ENCODE measurements around the gene SF3B2. TPM values are rescaled to one million over a fixed set of nuclear protein-coding genes. Genes with fewer than 3 reads are reported as not detected.

SF3B2 gene
- total RNA-seq, 6 donors from 2014 or later, result 142 to 193 (median 173) TPM

DNA sequence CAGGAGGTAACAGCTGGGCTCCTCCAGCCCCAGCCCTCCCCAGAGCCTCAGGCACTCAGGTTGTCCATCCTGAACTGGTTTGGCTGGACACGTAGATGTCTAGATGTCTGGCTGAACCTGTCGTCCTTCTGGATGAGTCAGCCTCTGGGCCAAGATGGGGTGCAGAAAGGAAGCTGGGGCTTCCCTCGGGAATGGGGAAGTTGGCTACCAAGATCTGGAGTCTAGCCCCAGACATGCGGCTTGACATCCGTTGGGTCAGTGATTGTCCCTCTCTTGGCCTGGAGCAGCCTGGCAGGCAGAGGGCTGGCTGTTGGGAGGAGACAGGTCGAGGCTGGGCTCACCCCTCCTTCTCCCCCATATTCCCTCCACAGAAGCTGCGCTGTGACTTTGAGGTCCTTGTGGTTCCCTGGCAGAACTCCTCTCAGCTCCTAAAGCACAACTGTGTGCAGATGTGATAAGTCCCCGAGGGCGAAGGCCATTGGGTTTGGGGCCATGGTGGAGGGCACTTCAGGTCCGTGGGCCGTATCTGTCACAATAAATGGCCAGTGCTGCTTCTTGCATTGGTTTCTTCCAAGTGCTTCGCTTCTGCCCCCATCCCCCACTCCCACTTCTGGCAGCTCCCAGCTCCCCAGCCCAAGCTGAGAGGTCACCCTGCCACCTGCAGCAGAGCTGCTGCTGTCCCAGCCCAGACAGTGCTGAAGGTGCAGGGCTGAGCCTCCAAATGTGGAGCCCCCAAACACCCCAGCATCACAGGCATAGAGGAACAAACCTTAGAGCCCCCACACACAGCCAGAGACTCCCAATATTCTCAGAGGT lies 39.0 kb upstream of the SF3B2 start:
- peaks cover 0 to 12% (median 5%) of the 10 kb centered on the region in 4 donors for H3K27me3 ChIP-seq
- DNase-seq (peak in 1 of 2 donors; percentile 53), ATAC-seq (ENCODE audit: low FRiP score in 2 of 2) (peak in 1 of 2 donors; percentile 46)
- peaks cover 9 to 30% (median 16%) of the 10 kb centered on the region in 4 donors for H3K4me1 ChIP-seq
- no peak for TF ChIP-seq EP300 (IDR thresholded peaks at IDR 0.05)
- TF ChIP-seq, protein P1, sequence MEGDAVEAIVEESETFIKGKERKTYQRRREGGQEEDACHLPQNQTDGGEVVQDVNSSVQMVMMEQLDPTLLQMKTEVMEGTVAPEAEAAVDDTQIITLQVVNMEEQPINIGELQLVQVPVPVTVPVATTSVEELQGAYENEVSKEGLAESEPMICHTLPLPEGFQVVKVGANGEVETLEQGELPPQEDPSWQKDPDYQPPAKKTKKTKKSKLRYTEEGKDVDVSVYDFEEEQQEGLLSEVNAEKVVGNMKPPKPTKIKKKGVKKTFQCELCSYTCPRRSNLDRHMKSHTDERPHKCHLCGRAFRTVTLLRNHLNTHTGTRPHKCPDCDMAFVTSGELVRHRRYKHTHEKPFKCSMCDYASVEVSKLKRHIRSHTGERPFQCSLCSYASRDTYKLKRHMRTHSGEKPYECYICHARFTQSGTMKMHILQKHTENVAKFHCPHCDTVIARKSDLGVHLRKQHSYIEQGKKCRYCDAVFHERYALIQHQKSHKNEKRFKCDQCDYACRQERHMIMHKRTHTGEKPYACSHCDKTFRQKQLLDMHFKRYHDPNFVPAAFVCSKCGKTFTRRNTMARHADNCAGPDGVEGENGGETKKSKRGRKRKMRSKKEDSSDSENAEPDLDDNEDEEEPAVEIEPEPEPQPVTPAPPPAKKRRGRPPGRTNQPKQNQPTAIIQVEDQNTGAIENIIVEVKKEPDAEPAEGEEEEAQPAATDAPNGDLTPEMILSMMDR (IDR thresholded peaks at IDR 0.05), result no peak
- no peaks in the 10 kb centered on the region for H3K36me3 ChIP-seq
- WGBS, 2 donors, result 18 to 36% methylated on average over 2 to 12 of the region's 12 CpGs
- no peak overlapping the region for H3K27ac ChIP-seq
- H3K9me3 ChIP-seq, result no peaks in the 10 kb centered on the region
- no peak overlapping the region for H3K4me3 ChIP-seq

- 66 to 91% methylated on average over 3 to 6 of the region's 7 CpGs for whole genome bisulfite sequencing, 2 donors
- TF ChIP-seq POLR2AphosphoS5 (IDR thresholded peaks at IDR 0.05) (no peak), POLR2A (IDR thresholded peaks at IDR 0.05) (no peak), EP300 (IDR thresholded peaks at IDR 0.05) (no peak)
- TF ChIP-seq, protein P1 (IDR thresholded peaks at IDR 0.05), result no peak
- no peak overlapping the region for H3K27ac ChIP-seq
Measured at GRCh38 chr11:66013762-66014100, 38.4 kb upstream of the SF3B2 start.

GRCh38 chr11:66014804-66015453 lies 37.2 kb upstream of the SF3B2 start:
- H3K27me3 ChIP-seq, result peaks cover 0 to 12% (median 5%) of the 10 kb centered on the region in 4 donors
- H3K4me1 ChIP-seq, result peaks cover 9 to 30% (median 16%) of the 10 kb centered on the region in 4 donors
- H3K9me3 ChIP-seq, result no peaks in the 10 kb centered on the region
- ATAC-seq (ENCODE audit: low FRiP score in 2 of 2) (no peak), DNase-seq (no peak)
- H3K36me3 ChIP-seq, result no peaks in the 10 kb centered on the region
- WGBS, 2 donors, result 75 to 78% methylated on average over 1 to 4 of the region's 6 CpGs
- TF ChIP-seq POLR2A (IDR thresholded peaks at IDR 0.05) (no peak), EP300 (IDR thresholded peaks at IDR 0.05) (no peak), POLR2AphosphoS5 (IDR thresholded peaks at IDR 0.05) (no peak)
- TF ChIP-seq, protein P1 (IDR thresholded peaks at IDR 0.05), result no peak
- no peak overlapping the region for H3K4me3 ChIP-seq
- peak overlapping the region in 2 of 4 donors; percentile 52 to 72 for H3K27ac ChIP-seq

More at GRCh38 chr11:66013762-66014100, 38.4 kb upstream of the SF3B2 start:
- Histone ChIP-seq H3K4me1 (peaks cover 9 to 30% (median 16%) of the 10 kb centered on the region in 4 donors), H3K36me3 (no peaks in the 10 kb centered on the region), H3K27me3 (peaks cover 0 to 12% (median 5%) of the 10 kb centered on the region in 4 donors), H3K4me3 (no peak overlapping the region), H3K9me3 (no peaks in the 10 kb centered on the region)
- ATAC-seq (ENCODE audit: low FRiP score in 2 of 2) (no peak), DNase-seq (no peak)

GRCh38 chr11:66015454-66015881 lies 36.7 kb upstream of the SF3B2 start:
- no peak overlapping the region for H3K4me3 ChIP-seq
- no peak for ATAC-seq (ENCODE audit: low FRiP score in 2 of 2)
- no peaks in the 10 kb centered on the region for H3K36me3 ChIP-seq
- peaks cover 9 to 30% (median 16%) of the 10 kb centered on the region in 4 donors for H3K4me1 ChIP-seq
- WGBS, 2 donors, result 54 to 70% methylated on average over 3 to 4 of the region's 7 CpGs
- no peak for TF ChIP-seq POLR2AphosphoS5 (IDR thresholded peaks at IDR 0.05)
- TF ChIP-seq, protein P1 (IDR thresholded peaks at IDR 0.05), result no peak
- H3K27me3 ChIP-seq, result peaks cover 0 to 12% (median 5%) of the 10 kb centered on the region in 4 donors
- H3K9me3 ChIP-seq, result no peaks in the 10 kb centered on the region
- no peak for DNase-seq
- peak overlapping the region in 2 of 4 donors; percentile 52 to 72 for H3K27ac ChIP-seq

All from upper lobe of left lung (tissue), 6 donors.